B cell (primary cell): Measurements from ENCODE around the gene TRAPPC1. TPM values are rescaled to one million over a fixed set of nuclear protein-coding genes. Genes with fewer than 3 reads are reported as not detected.

Experiments used
- ATAC-seq: fragments of 200-7000 bp; cut with Tn5 transposase; one replicate; pipeline ENCODE4 v1.10.0; 2021; ENCODE audit warnings: low read depth, mild to moderate bottlenecking, moderate number of reproducible peaks, moderate library complexity
- CTCF ChIA-PET: fragments of 350-600 bp; sonication (Branson Sonifier 250); formaldehyde crosslinking; loops from one replicate; lab custom pipeline; 2021; ENCODE audit warnings: antibody characterized with exemption, inconsistent platforms; lab: Charles Lee
- POLR2A ChIA-PET: fragments of 350-600 bp; sonication (Branson Sonifier 250); formaldehyde crosslinking; loops from one replicate; lab custom pipeline; 2021; ENCODE audit warnings: antibody characterized with exemption; lab: Charles Lee
- DNase-seq: peaks from one replicate; pipeline ENCODE4 v3.0.0; 2013
- H2AFZ ChIP-seq: 2 replicates; pipeline ENCODE4 v1.6.1; 2012; ENCODE audit warnings: mild to moderate bottlenecking, low read depth, low read length; ENCODE audit not compliant: insufficient read depth, poor library complexity, severe bottlenecking
- H3K27ac ChIP-seq, 2 donors: 1 replicate in 1 of 2; 2 replicates in 1 of 2; pipeline ENCODE4 v1.5.1; 2012 to 2013; ENCODE audit warnings: low read length in 2 of 2, mild to moderate bottlenecking in 2 of 2, moderate library complexity in 1 of 2
- H3K27me3 ChIP-seq, 4 experiments: fragments of 200-600 bp in 1 of 4; sonication (generic) in 1 of 4; replicated peaks in 1 of 4; 1 replicate in 2 of 4; 2 replicates in 2 of 4; pipeline versions ENCODE4 v1.6.1 to v1.7.0; 2013 to 2016; ENCODE audit warnings: low read length in 3 of 4, mild to moderate bottlenecking in 2 of 4, mixed read lengths in 1 of 4, moderate library complexity in 1 of 4; ENCODE audit not compliant: insufficient read depth in 4 of 4, control insufficient read depth in 3 of 4; ENCODE audit errors: control extremely low read depth in 1 of 4
- H3K36me3 ChIP-seq, 2 experiments: replicated peaks in 1 of 2; 1 replicate in 1 of 2; 2 replicates in 1 of 2; pipeline versions ENCODE4 v1.6.1 to v1.7.1; 2013; ENCODE audit warnings: low read length in 1 of 2; ENCODE audit not compliant: insufficient read depth in 2 of 2, control insufficient read depth in 1 of 2; ENCODE audit errors: control extremely low read depth in 1 of 2, extremely low read depth in 1 of 2
- H3K4me1 ChIP-seq, 2 donors: fragments of 200-600 bp in 1 of 2; sonication (generic) in 1 of 2; 1 replicate in 1 of 2; 2 replicates in 1 of 2; pipeline versions ENCODE4 v1.5.1 to v1.6.1; 2013 to 2017; ENCODE audit warnings: low read length in 2 of 2; ENCODE audit not compliant: control insufficient read depth in 2 of 2, insufficient read depth in 2 of 2
- H3K4me2 ChIP-seq: replicated peaks from 2 replicates; pipeline ENCODE3; 2012; ENCODE audit warnings: mild to moderate bottlenecking, low read depth, low read length; ENCODE audit not compliant: poor library complexity, severe bottlenecking
- H3K4me3 ChIP-seq, 5 experiments: fragments of 200-600 bp in 1 of 5; sonication (generic) in 1 of 5; 1 replicate in 3 of 5; 2 replicates in 2 of 5; pipeline versions ENCODE4 v1.5.1 to v1.7.0; 2011 to 2016; ENCODE audit warnings: low read length in 4 of 5, mild to moderate bottlenecking in 4 of 5, low read depth in 2 of 5, control low read depth in 1 of 5, moderate library complexity in 1 of 5; ENCODE audit not compliant: insufficient read depth in 1 of 5; ENCODE audit errors: control extremely low read depth in 1 of 5, extremely low read depth in 1 of 5
- H3K79me2 ChIP-seq: fragments of 200-600 bp; sonication (generic); one replicate; pipeline ENCODE4 v1.6.0; 2016; ENCODE audit warnings: low read length; ENCODE audit not compliant: control insufficient read depth, insufficient read depth
- H3K9ac ChIP-seq: fragments of 200-600 bp; sonication (generic); 2 replicates; pipeline ENCODE4 v1.6.1; 2017; ENCODE audit warnings: mild to moderate bottlenecking, low read length, moderate library complexity
- H3K9me3 ChIP-seq, 3 donors: one replicate each; pipeline versions ENCODE4 v1.6.1 to v1.7.1; 2013; ENCODE audit warnings: low read length in 2 of 3; ENCODE audit not compliant: control insufficient read depth in 2 of 3, insufficient read depth in 1 of 3; ENCODE audit errors: control extremely low read depth in 1 of 3
- H4K20me1 ChIP-seq: 2 replicates; pipeline ENCODE4 v1.6.0; 2012; ENCODE audit warnings: mild to moderate bottlenecking, low read length; ENCODE audit not compliant: insufficient read depth, control insufficient read depth, poor library complexity, severe bottlenecking
- H3K27ac Mint-ChIP-seq: one replicate; pipeline ENCODE4 v1.8.0; 2021; ENCODE audit warnings: mixed read lengths
- H3K27me3 Mint-ChIP-seq: one replicate; pipeline ENCODE4 v1.8.0; 2021; ENCODE audit warnings: mixed read lengths
- H3K4me1 Mint-ChIP-seq: one replicate; pipeline ENCODE4 v1.8.0; 2021; ENCODE audit warnings: mixed read lengths
- H3K4me3 Mint-ChIP-seq: one replicate; pipeline ENCODE4 v1.8.0; 2021; ENCODE audit warnings: mixed read lengths
- H3K9me3 Mint-ChIP-seq: one replicate; pipeline ENCODE4 v1.8.0; 2022; ENCODE audit warnings: mixed read lengths; ENCODE audit not compliant: insufficient read depth
- EZH2 ChIP-seq: IDR thresholded peaks from 2 replicates; pipeline ENCODE4 v1.6.1; 2012; ENCODE audit warnings: borderline replicate concordance, low read depth, mild to moderate bottlenecking, moderate library complexity, low read length; ENCODE audit not compliant: insufficient read depth, poor library complexity, severe bottlenecking
- WGBS: methylation state at CpG from one replicate; pipeline ENCODE4 v1.1.5; 2013; ENCODE audit warnings: missing lambda C conversion rate; ENCODE audit not compliant: insufficient coverage; 5-methylcytosine and 5-hydroxymethylcytosine counted together
- intact Hi-C: fragments of 100-400 bp; cut with micrococcal nuclease; formaldehyde crosslinking; loops from one replicate; pipeline ENCODE4 v1.10.0; 2022
- polyA plus RNA-seq: library from polyadenylated mRNA; depleted of rRNA; stranded (reverse); fragments of >200 nt; gene quantifications from 2 replicates; pipeline ENCODE4 v1.2.3, GENCODE V29; 2012
- total RNA-seq, 2 donors: library from RNA; stranded (reverse); fragments of 120-200 nt in 1 of 2; gene quantifications; 1 replicate in 1 of 2; 2 replicates in 1 of 2; pipeline versions ENCODE4 v1.2.3 to v1.2.4, GENCODE V29; 2013 to 2022
- TF ChIP-seq, protein P1 (sequence below): fragments of 200-600 bp; IDR thresholded peaks from one replicate; pipeline ENCODE4 v1.8.0; 2022; ENCODE audit warnings: antibody characterized with exemption, mild to moderate bottlenecking

The TRAPPC1 gene
- total and polyA plus RNA-seq, 2 donors (not counting 1 experiment from before 2014, with no cell fraction given), result 118 to 173 TPM

GRCh38 chr17:7929158-7930023, 2.4 kb downstream of the TRAPPC1 start, which contains the start of gene KCNAB3:
Gene KCNAB3, minus strand, starts transcription at chr17:7929856. Its CDS starts 421 bp downstream, at chr17:7929435.
- H3K4me1 Mint-ChIP-seq, result peaks cover 44% of the 10 kb centered on the region
- ATAC-seq (no peak), DNase-seq (peak; percentile 55)
- no peak within 1 kb of the TSS for H3K27ac ChIP-seq
- no peak within 1 kb of the TSS for H2AFZ ChIP-seq
- no peaks in the 10 kb centered on the region for H3K27me3 Mint-ChIP-seq
- H3K27me3 ChIP-seq, result no peaks in the 10 kb centered on the region
- H3K4me3 ChIP-seq, result no peak within 1 kb of the TSS
- peak within 1 kb of the TSS; percentile 99 for H3K4me2 ChIP-seq
- H3K27ac Mint-ChIP-seq, result peak within 1 kb of the TSS; percentile 37
- H3K9me3 ChIP-seq, result no peaks in the 10 kb centered on the region
- intact Hi-C loops, result loop anchor here (5.0 kb wide), 2 partner anchors 128 to 453 kb away; partner anchors contain the start of gene RPL26
- peaks cover 0 to 7% of the 10 kb centered on the region in 2 experiments for H3K36me3 ChIP-seq
- WGBS, result 73% methylated on average over 66 of the region's 67 CpGs
- no peaks in the 10 kb centered on the region for H3K9me3 Mint-ChIP-seq
- H4K20me1 ChIP-seq, result peaks cover 4% of the 10 kb centered on the region
- peaks cover 18 to 33% of the 10 kb centered on the region in 2 donors for H3K4me1 ChIP-seq
- no peak within 1 kb of the TSS for H3K9ac ChIP-seq
- CTCF ChIA-PET, result interaction anchor here (0.8 to 6.6 kb wide), 6 partner anchors 12 to 131 kb away, joined by 3 to 48 read pairs (median 3); partner anchors contain the start of gene RNF227
- H3K79me2 ChIP-seq, result peaks cover 33% of the 10 kb centered on the region
- peak within 1 kb of the TSS; percentile 95 for H3K4me3 Mint-ChIP-seq
- TF ChIP-seq, protein P1, sequence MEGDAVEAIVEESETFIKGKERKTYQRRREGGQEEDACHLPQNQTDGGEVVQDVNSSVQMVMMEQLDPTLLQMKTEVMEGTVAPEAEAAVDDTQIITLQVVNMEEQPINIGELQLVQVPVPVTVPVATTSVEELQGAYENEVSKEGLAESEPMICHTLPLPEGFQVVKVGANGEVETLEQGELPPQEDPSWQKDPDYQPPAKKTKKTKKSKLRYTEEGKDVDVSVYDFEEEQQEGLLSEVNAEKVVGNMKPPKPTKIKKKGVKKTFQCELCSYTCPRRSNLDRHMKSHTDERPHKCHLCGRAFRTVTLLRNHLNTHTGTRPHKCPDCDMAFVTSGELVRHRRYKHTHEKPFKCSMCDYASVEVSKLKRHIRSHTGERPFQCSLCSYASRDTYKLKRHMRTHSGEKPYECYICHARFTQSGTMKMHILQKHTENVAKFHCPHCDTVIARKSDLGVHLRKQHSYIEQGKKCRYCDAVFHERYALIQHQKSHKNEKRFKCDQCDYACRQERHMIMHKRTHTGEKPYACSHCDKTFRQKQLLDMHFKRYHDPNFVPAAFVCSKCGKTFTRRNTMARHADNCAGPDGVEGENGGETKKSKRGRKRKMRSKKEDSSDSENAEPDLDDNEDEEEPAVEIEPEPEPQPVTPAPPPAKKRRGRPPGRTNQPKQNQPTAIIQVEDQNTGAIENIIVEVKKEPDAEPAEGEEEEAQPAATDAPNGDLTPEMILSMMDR, result no peak
- TF ChIP-seq EZH2, result no peak
- POLR2A ChIA-PET, result interaction anchor here (0.6 to 1.1 kb wide), 2 partner anchors 11 to 12 kb away, joined by 5 read pairs; no protein-coding TSS in a partner anchor
